ENCODE results near the gene ZNF598.

GRCh38 chr16:1973461-1974156 is 36.0 kb downstream of the ZNF598 start:
- TF ChIP-seq CTCF (IDR thresholded peaks at IDR 0.05) (no peak), POLR2A (IDR thresholded peaks at IDR 0.05) (no peak)
